WI38 (cell line): ENCODE data around the gene IZUMO4.
A peak's percentile ranks its signal among the peaks of the same experiment; 100 is the strongest.

ENCODE experiments used
- H3K4me3 ChIP-seq: 2 replicates; pipeline ENCODE4 v1.5.1; 2011; ENCODE audit warnings: low read depth, mild to moderate bottlenecking, control low read depth, low read length
- CTCF ChIP-seq: IDR thresholded peaks from 2 replicates; pipeline ENCODE4 v1.5.1; 2012; ENCODE audit warnings: low read depth, mild to moderate bottlenecking, control low read depth, low read length

Gene IZUMO4

GRCh38 chr19:2056837-2057192 lies 39.9 kb upstream of the IZUMO4 start:
- no peak overlapping the region for H3K4me3 ChIP-seq
- no peak for TF ChIP-seq CTCF

- no peak for TF ChIP-seq CTCF
- H3K4me3 ChIP-seq: no peak overlapping the region
Measured at GRCh38 chr19:2057484-2058469, 38.9 kb upstream of the IZUMO4 start.

GRCh38 chr19:2058570-2059421 lies 37.9 kb upstream of the IZUMO4 start:
- no peak overlapping the region for H3K4me3 ChIP-seq
- TF ChIP-seq CTCF: no peak

GRCh38 chr19:2059422-2060201 lies 37.1 kb upstream of the IZUMO4 start:
- TF ChIP-seq CTCF: no peak
- no peak overlapping the region for H3K4me3 ChIP-seq

- TF ChIP-seq CTCF: no peak
- H3K4me3 ChIP-seq: peak overlapping the region; percentile 63
Measured at GRCh38 chr19:2060884-2061494, 35.7 kb upstream of the IZUMO4 start.

- H3K4me3 ChIP-seq: peak overlapping the region; percentile 63
- no peak for TF ChIP-seq CTCF
Measured at GRCh38 chr19:2061495-2062388, 35.0 kb upstream of the IZUMO4 start.
